Measurements from ENCODE around the gene BANF1. TPM values are rescaled to one million over a fixed set of nuclear protein-coding genes. Genes with fewer than 3 reads are reported as not detected.

Gene BANF1
- total RNA-seq, 4 donors from 2014 or later = 35.9 to 61.2 (median 43.4) TPM

DNA sequence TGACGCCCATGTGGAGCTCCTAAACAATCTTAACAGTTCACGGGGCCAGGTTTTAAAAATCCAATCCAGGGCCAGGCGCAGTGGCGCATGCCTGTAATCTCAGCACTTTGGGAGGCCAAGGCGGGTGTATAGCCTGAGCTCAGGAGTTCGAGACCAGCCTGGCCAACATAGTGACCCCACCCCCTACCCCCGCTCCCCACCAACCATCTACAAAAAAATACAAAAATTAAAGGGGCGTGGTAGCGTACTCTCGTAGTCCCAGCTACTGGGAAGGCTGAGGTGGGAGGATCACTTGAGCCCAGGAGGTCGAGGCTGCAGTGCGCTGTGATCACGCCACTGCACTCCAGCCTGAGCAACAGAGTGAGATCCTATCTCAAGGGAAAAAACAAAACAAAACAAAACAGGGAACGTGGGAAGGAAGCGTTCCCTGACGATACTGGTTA is 41.5 kb upstream of the BANF1 start:
- TF ChIP-seq POLR2A (IDR thresholded peaks at IDR 0.05) = no peak
- TF ChIP-seq, protein P1, sequence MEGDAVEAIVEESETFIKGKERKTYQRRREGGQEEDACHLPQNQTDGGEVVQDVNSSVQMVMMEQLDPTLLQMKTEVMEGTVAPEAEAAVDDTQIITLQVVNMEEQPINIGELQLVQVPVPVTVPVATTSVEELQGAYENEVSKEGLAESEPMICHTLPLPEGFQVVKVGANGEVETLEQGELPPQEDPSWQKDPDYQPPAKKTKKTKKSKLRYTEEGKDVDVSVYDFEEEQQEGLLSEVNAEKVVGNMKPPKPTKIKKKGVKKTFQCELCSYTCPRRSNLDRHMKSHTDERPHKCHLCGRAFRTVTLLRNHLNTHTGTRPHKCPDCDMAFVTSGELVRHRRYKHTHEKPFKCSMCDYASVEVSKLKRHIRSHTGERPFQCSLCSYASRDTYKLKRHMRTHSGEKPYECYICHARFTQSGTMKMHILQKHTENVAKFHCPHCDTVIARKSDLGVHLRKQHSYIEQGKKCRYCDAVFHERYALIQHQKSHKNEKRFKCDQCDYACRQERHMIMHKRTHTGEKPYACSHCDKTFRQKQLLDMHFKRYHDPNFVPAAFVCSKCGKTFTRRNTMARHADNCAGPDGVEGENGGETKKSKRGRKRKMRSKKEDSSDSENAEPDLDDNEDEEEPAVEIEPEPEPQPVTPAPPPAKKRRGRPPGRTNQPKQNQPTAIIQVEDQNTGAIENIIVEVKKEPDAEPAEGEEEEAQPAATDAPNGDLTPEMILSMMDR (IDR thresholded peaks at IDR 0.05) = no peak
- H3K9me3 ChIP-seq = no peaks in the 10 kb centered on the region
- H3K27me3 ChIP-seq = peaks cover 29% of the 10 kb centered on the region
- 29 to 41% methylated on average over 9 to 13 of the region's 16 CpGs for WGBS, 2 donors (ENCODE audit: low coverage in 1 of 2)
- H3K4me1 ChIP-seq = peaks cover 10 to 35% (median 24%) of the 10 kb centered on the region in 3 donors
- H3K36me3 ChIP-seq = peaks cover 0 to 24% of the 10 kb centered on the region in 2 donors
- H3K27ac ChIP-seq = peak overlapping the region; percentile 73 to 98 (median 90)
- peak overlapping the region; percentile 85 to 100 for H3K4me3 ChIP-seq
- no peak for ATAC-seq

DNA sequence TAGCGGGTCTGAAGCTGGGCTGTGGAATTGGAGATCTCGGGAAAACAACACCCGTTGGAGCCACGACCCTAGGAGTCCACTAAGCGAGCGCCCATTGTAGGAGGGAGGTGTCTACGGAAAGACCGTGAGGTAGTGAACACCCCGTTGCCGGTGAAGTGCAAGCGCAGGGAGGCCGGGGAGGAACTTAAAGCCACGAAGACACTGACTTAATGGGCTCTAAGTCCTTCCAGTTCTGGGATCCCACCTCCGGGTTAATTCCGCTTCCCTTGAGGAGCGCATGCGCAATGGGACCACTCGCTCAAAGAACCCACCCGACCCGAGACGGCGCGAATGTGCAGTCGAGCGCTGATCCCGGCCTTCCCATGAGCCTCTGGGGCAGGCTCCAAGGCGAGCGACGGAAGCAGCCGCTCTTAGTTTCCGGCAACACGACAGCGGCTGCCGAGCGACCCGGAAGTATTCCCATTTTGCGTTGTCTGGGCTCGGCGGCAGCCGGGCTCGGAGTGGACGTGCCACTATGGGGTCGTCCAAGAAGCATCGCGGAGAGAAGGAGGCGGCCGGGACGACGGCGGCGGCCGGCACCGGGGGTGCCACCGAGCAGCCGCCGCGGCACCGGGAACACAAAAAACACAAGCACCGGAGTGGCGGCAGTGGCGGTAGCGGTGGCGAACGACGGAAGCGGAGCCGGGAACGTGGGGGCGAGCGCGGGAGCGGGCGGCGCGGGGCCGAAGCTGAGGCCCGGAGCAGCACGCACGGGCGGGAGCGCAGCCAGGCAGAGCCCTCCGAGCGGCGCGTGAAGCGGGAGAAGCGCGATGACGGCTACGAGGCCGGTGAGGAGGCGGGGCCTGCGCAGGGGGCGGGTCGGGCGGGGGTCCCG is 40.8 kb upstream of the BANF1 start, which contains the start of gene SART1:
Gene SART1, plus strand, starts transcription at position 468 of the 874 bp plus-strand sequence. Its CDS starts 47 bp downstream, at position 515.
- WGBS, 2 donors (ENCODE audit: low coverage in 1 of 2) = 0% methylated on average over 9 to 13 of the region's 97 CpGs
- peak; percentile 99 for ATAC-seq
- Histone ChIP-seq H3K27ac (peak within 1 kb of the TSS; percentile 73 to 98 (median 90)), H3K9me3 (no peaks in the 10 kb centered on the region), H3K4me3 (peak within 1 kb of the TSS; percentile 85 to 100), H3K36me3 (peaks cover 0 to 30% of the 10 kb centered on the region in 2 donors), H3K27me3 (peaks cover 23% of the 10 kb centered on the region), H3K4me1 (peaks cover 10 to 35% (median 24%) of the 10 kb centered on the region in 3 donors)
- TF ChIP-seq POLR2AphosphoS5 (IDR thresholded peaks at IDR 0.05) = peak; percentile 79
- TF ChIP-seq, protein P1 (IDR thresholded peaks at IDR 0.05) = peak in 1 of 4 experiments; percentile 2
- TF ChIP-seq EP300 (IDR thresholded peaks at IDR 0.05) = no peak
- peak; percentile 55 to 60 for TF ChIP-seq POLR2A (IDR thresholded peaks at IDR 0.05)

DNA sequence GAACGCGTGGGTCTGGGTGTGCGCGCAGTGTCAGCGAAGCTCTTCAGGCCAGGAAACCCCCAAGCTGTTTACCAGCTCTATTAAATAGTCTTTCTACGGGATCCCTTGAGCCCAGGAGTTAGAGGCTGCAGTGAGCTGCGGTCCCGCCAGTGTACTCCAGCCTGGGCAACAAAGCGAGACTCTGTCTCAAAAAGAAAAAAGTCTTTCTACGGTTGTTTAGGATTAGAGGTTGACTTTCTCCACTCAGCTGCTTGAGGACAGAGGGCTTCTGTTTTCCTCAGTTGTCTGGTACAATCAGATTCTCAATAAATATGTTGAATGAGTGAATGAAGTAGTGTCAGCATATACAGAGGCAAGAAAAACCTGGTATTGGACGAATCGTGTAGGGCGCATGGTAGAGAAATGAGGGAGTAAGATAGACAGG is 40.1 kb upstream of the BANF1 start:
- no peak for TF ChIP-seq POLR2A (IDR thresholded peaks at IDR 0.05)
- no peak for TF ChIP-seq POLR2AphosphoS5 (IDR thresholded peaks at IDR 0.05)
- no peak for TF ChIP-seq EP300 (IDR thresholded peaks at IDR 0.05)
- TF ChIP-seq, protein P1 (IDR thresholded peaks at IDR 0.05) = no peak
- ATAC-seq = no peak
- H3K27ac ChIP-seq = peak overlapping the region; percentile 66 to 98 (median 90)
- peaks cover 10 to 35% (median 24%) of the 10 kb centered on the region in 3 donors for H3K4me1 ChIP-seq
- H3K36me3 ChIP-seq = peaks cover 0 to 37% of the 10 kb centered on the region in 2 donors
- H3K4me3 ChIP-seq = peak overlapping the region; percentile 85 to 100
- peaks cover 17% of the 10 kb centered on the region for H3K27me3 ChIP-seq
- WGBS, 2 donors (ENCODE audit: low coverage in 1 of 2) = 6 to 8% methylated on average over 4 to 11 of the region's 13 CpGs
- H3K9me3 ChIP-seq = no peaks in the 10 kb centered on the region

GRCh38 chr11:65964906-65965305 is 37.4 kb upstream of the BANF1 start:
- 100% methylated on average over 1 of the region's 10 CpGs; no CpG with 5 or more reads in 1 of the 2 donors for WGBS, 2 donors (ENCODE audit: low coverage in 1 of 2)
- TF ChIP-seq POLR2A (IDR thresholded peaks at IDR 0.05) = no peak
- TF ChIP-seq, protein P1 (IDR thresholded peaks at IDR 0.05) = no peak
- TF ChIP-seq EP300 (IDR thresholded peaks at IDR 0.05) = no peak
- TF ChIP-seq POLR2AphosphoS5 (IDR thresholded peaks at IDR 0.05) = no peak
- no peak overlapping the region for H3K4me3 ChIP-seq
- H3K9me3 ChIP-seq = no peaks in the 10 kb centered on the region
- no peak overlapping the region for H3K27ac ChIP-seq
- no peaks in the 10 kb centered on the region for H3K27me3 ChIP-seq
- peaks cover 10 to 35% (median 24%) of the 10 kb centered on the region in 3 donors for H3K4me1 ChIP-seq
- H3K36me3 ChIP-seq = peaks cover 0 to 64% of the 10 kb centered on the region in 2 donors
- ATAC-seq = no peak

All from gastroesophageal sphincter (tissue), 4 donors.